ENCODE measurements around the gene EXOG. TPM values are rescaled to one million over a fixed set of nuclear protein-coding genes. Genes with fewer than 3 reads are reported as not detected.

The EXOG gene
- total RNA-seq, 1 experiment from 2014 or later, result 8.3 TPM

GRCh38 chr3:38542401-38543298 is 46.5 kb downstream of the EXOG start (continued):
- TF ChIP-seq YY1 (IDR thresholded peaks at IDR 0.05; ENCODE audit: extremely low read depth, insufficient replicate concordance, low read depth, low read length), result no peak
- no peak for TF ChIP-seq CTCF (IDR thresholded peaks at IDR 0.05 in 2 of 3, conservative IDR thresholded peaks at IDR 0.05 in 1 of 3; ENCODE audit: borderline replicate concordance in 1 of 3, insufficient read depth in 1 of 3, low read depth in 2 of 3, low read length in 2 of 3)
- no peak for TF ChIP-seq EZH2phosphoT487 (IDR thresholded peaks at IDR 0.05; ENCODE audit: borderline replicate concordance)
- no peak for TF ChIP-seq JUND (IDR thresholded peaks at IDR 0.05)
- TF ChIP-seq POLR2A (IDR thresholded peaks at IDR 0.05; ENCODE audit: borderline replicate concordance, extremely low read depth, insufficient read depth, insufficient read length), result no peak
- no peak for TF ChIP-seq ELF1 (IDR thresholded peaks at IDR 0.05; ENCODE audit: borderline replicate concordance, low read depth)
- no peak for TF ChIP-seq ZFX (IDR thresholded peaks at IDR 0.05)
- no peak for TF ChIP-seq CBX3 (IDR thresholded peaks at IDR 0.05; ENCODE audit: low read depth)

- ChIA-PET POLR2A (no interaction called here), RAD21 (ENCODE audit: low non-redundant PET in 1 of 2, low total read pairs in 2 of 2, uncharacterized antibody in 2 of 2, unreplicated experiment in 2 of 2) (no interaction called here), CTCF (interaction anchor here (1.7 kb wide), 1 partner anchor 22 kb away, joined by 5 read pairs; no protein-coding TSS in a partner anchor)
- Histone ChIP-seq H3K9me3 (ENCODE audit: control insufficient read depth in 1 of 2, insufficient read depth in 1 of 2, low read depth in 1 of 2, low read length in 2 of 2) (no peaks in the 10 kb centered on the region), H3K9me2 (ENCODE audit: insufficient read depth) (no peaks in the 10 kb centered on the region), H3K36me3 (ENCODE audit: control insufficient read depth in 1 of 2, insufficient read depth in 2 of 2, low read length in 2 of 2) (no peaks in the 10 kb centered on the region), H3K27ac (ENCODE audit: low read depth, low read length) (no peak overlapping the region), H3K4me2 (ENCODE audit: low read length) (no peak overlapping the region), H3K27me3 (ENCODE audit: insufficient read depth, low read length) (no peaks in the 10 kb centered on the region), H3K4me1 (ENCODE audit: control insufficient read depth in 1 of 2, insufficient read depth in 2 of 2, low read length in 2 of 2) (no peaks in the 10 kb centered on the region), H2AFZ (ENCODE audit: low read depth, low read length, poor library complexity, severe bottlenecking) (no peak overlapping the region), H3K9ac (ENCODE audit: low read length) (no peak overlapping the region), H3K4me3 (replicated peaks in 1 of 2; ENCODE audit: low read depth in 1 of 2, low read length in 2 of 2) (no peak overlapping the region), H4K20me1 (ENCODE audit: insufficient read depth) (no peaks in the 10 kb centered on the region), H3K79me2 (ENCODE audit: insufficient read depth, low read length) (no peaks in the 10 kb centered on the region)
- no peak for TF ChIP-seq FOSL1 (IDR thresholded peaks at IDR 0.05; ENCODE audit: low read depth)
- no peak for TF ChIP-seq CBX3 (IDR thresholded peaks at IDR 0.05; ENCODE audit: low read depth)
- TF ChIP-seq ATF3 (IDR thresholded peaks at IDR 0.05), result no peak
- TF ChIP-seq CEBPB (IDR thresholded peaks at IDR 0.05; ENCODE audit: low read depth), result no peak
- TF ChIP-seq POLR2A (IDR thresholded peaks at IDR 0.05; ENCODE audit: borderline replicate concordance, extremely low read depth, insufficient read depth, insufficient read length), result no peak
- TF ChIP-seq MAX (IDR thresholded peaks at IDR 0.05), result no peak
- TF ChIP-seq TCF7L2 (IDR thresholded peaks at IDR 0.05; ENCODE audit: borderline replicate concordance, extremely low read depth, insufficient read depth, insufficient read length), result no peak
- TF ChIP-seq YY1 (IDR thresholded peaks at IDR 0.05; ENCODE audit: extremely low read depth, insufficient replicate concordance, low read depth, low read length), result no peak
- TF ChIP-seq ZNF274 (IDR thresholded peaks at IDR 0.05; ENCODE audit: low read depth, low read length), result no peak
- TF ChIP-seq SIN3A (IDR thresholded peaks at IDR 0.05; ENCODE audit: low read depth), result no peak
- TF ChIP-seq ELF1 (IDR thresholded peaks at IDR 0.05; ENCODE audit: borderline replicate concordance, low read depth), result no peak
- TF ChIP-seq ZFX (IDR thresholded peaks at IDR 0.05), result no peak
- no peak for TF ChIP-seq POLR2AphosphoS5 (IDR thresholded peaks at IDR 0.05; ENCODE audit: low read depth, low read length)
- no peak for TF ChIP-seq JUND (IDR thresholded peaks at IDR 0.05)
- no peak for TF ChIP-seq CTCF (IDR thresholded peaks at IDR 0.05 in 2 of 3, conservative IDR thresholded peaks at IDR 0.05 in 1 of 3; ENCODE audit: borderline replicate concordance in 1 of 3, insufficient read depth in 1 of 3, low read depth in 2 of 3, low read length in 2 of 3)
- TF ChIP-seq SP1 (IDR thresholded peaks at IDR 0.05; ENCODE audit: low read depth), result no peak
- no peak for TF ChIP-seq EZH2phosphoT487 (IDR thresholded peaks at IDR 0.05; ENCODE audit: borderline replicate concordance)
- TF ChIP-seq EZH2 (IDR thresholded peaks at IDR 0.05), result no peak
- TF ChIP-seq RAD21 (IDR thresholded peaks at IDR 0.05; ENCODE audit: low read depth), result no peak
- no peak for TF ChIP-seq EGR1 (IDR thresholded peaks at IDR 0.05; ENCODE audit: low read depth)
- no peak for DNase-seq (ENCODE audit: low read depth, low spot score)
- intact Hi-C loops (cut with micrococcal nuclease), result no loop called here
- no peak for ATAC-seq
- BruUV-seq (replicated peaks), result no TSS peak
Observed at GRCh38 chr3:38543586-38543985, 47.4 kb downstream of the EXOG start.
